ENCODE data around the gene HPSE2.

Gene HPSE2

DNA sequence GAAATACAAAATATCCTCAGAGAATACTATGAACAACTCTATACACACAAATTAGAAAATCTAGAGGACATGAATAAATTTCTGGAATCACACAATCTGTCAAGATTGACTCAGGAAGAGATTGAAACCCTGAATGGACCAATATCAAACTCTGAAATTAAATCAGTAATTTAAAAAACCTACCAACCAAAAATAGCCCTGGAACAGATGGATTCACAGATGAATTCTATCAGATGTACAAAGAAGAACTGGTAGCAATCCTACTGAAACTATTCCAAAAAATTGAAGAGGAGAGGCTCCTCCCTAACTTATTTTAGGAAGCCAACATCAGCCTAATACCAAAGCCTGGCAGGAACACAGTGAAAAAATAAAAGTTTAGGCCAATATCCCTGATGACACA lies 190.0 kb downstream of the HPSE2 start:
- TF ChIP-seq, protein P1, sequence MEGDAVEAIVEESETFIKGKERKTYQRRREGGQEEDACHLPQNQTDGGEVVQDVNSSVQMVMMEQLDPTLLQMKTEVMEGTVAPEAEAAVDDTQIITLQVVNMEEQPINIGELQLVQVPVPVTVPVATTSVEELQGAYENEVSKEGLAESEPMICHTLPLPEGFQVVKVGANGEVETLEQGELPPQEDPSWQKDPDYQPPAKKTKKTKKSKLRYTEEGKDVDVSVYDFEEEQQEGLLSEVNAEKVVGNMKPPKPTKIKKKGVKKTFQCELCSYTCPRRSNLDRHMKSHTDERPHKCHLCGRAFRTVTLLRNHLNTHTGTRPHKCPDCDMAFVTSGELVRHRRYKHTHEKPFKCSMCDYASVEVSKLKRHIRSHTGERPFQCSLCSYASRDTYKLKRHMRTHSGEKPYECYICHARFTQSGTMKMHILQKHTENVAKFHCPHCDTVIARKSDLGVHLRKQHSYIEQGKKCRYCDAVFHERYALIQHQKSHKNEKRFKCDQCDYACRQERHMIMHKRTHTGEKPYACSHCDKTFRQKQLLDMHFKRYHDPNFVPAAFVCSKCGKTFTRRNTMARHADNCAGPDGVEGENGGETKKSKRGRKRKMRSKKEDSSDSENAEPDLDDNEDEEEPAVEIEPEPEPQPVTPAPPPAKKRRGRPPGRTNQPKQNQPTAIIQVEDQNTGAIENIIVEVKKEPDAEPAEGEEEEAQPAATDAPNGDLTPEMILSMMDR (conservative IDR thresholded peaks at IDR 0.05) = no peak
- no peak for TF ChIP-seq ZFX (IDR thresholded peaks at IDR 0.05)
- H3K27ac ChIP-seq = no peak overlapping the region

DNA sequence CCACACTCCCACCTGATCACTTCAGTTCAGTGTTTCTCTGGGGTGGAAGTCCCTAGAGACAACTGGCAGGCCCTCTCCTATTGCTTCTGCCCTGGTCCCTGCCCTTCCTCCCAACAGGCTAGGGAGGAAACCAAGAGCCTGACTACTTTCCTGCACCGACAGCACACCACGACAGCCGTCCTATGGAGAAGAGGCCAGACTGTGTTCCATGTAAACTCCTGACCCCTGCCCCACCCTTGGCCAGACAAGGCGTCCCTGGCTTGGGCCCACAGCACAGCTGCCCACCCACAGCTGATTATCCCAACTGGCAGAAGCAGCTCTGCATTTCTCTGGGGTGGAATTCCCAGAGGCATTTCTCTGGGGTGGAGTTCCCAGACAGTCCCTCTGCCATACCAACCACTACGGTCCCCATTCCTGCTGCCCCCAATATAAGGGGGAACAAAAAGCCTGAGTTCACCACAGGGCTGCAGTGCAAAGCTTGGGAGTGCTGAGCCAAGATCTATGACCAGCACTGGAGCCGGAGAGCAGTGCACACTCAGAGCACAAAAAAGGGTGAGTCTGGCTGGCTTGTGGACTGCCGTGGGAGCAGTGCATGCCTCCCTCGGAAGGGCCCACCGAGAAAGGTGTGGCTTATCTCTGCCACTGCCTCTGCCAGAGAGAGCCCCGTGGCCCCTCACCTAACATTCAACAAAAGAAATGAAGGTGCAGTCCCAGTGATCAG lies 193.4 kb downstream of the HPSE2 start:
- no peak overlapping the region for H3K27ac ChIP-seq
- no peak for TF ChIP-seq ZFX (IDR thresholded peaks at IDR 0.05)

GRCh38 chr10:99041468-99041867 lies 194.2 kb downstream of the HPSE2 start:
- no peak overlapping the region for H3K27ac ChIP-seq
- TF ChIP-seq, protein P1 (conservative IDR thresholded peaks at IDR 0.05) = no peak
- TF ChIP-seq ZFX (IDR thresholded peaks at IDR 0.05) = no peak

- no peak for TF ChIP-seq ZFX (IDR thresholded peaks at IDR 0.05)
- TF ChIP-seq, protein P1 (conservative IDR thresholded peaks at IDR 0.05) = no peak
- H3K27ac ChIP-seq = no peak overlapping the region
These were observed 221.8 kb downstream of the HPSE2 start for GRCh38 chr10:99013885-99014284.

- H3K27ac ChIP-seq = no peak overlapping the region
- no peak for TF ChIP-seq ZFX (IDR thresholded peaks at IDR 0.05)
- TF ChIP-seq, protein P1 (conservative IDR thresholded peaks at IDR 0.05) = no peak
These were observed 225.4 kb downstream of the HPSE2 start for GRCh38 chr10:99010286-99010685.

GRCh38 chr10:99008054-99008453 lies 227.6 kb downstream of the HPSE2 start:
- TF ChIP-seq ZFX (IDR thresholded peaks at IDR 0.05) = no peak
- TF ChIP-seq, protein P1 (conservative IDR thresholded peaks at IDR 0.05) = no peak
- H3K27ac ChIP-seq = no peak overlapping the region

- no peak overlapping the region for H3K27ac ChIP-seq
- no peak for TF ChIP-seq ZFX (IDR thresholded peaks at IDR 0.05)
- TF ChIP-seq, protein P1 (conservative IDR thresholded peaks at IDR 0.05) = no peak
These were observed 228.2 kb downstream of the HPSE2 start for GRCh38 chr10:99007457-99007856.

GRCh38 chr10:99005254-99005653 lies 230.4 kb downstream of the HPSE2 start:
- TF ChIP-seq, protein P1 (conservative IDR thresholded peaks at IDR 0.05) = no peak
- no peak for TF ChIP-seq ZFX (IDR thresholded peaks at IDR 0.05)
- no peak overlapping the region for H3K27ac ChIP-seq

All from C4-2B (cell line).